Measurements from ENCODE around the gene MAGIX. TPM values are rescaled to one million over a fixed set of nuclear protein-coding genes. Genes with fewer than 3 reads are reported as not detected.

Gene MAGIX
- total and polyA plus RNA-seq, 2 experiments from 2014 or later, result 6.5 to 7.1 TPM

DNA sequence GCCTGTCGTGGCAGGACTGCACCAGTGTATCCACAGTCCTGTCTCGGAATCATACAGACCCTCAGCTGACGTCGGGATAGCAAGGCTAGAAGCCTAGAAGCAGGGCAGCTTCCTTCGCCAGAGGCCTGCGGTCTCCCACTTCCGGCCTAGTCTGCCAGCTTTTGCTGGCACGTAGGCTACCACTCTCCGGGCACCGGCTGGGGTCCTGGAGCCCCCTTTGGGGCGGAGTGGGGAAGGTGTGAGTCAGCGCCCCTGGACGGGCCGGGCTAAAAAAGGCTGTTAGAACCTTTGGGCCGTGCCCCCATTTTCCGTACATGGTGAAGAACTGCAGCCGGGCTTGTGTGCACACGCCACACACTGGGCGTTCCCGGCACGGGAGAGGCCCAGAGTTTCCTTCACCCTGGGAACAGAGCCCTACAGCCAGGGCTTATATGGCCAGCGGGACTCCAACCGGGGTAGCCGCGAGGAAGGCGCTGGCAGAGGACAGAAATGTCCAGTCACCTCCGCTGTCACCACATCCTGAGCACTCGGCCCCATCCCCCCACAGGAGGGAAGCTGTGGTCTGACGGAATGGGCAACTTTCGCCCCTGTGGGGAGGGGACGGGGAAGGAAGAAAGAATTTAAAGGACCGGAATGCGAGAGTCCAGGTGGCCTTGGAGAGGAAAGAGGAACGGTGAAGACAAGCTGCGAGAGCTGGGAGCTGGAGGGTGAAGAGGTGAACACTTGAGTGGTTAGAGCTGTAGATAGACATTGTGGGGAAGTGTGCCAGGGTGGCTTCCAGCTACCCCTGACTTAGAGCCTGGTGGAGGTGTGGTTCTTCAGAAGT, 4.6 kb downstream of the MAGIX start:
- peak; percentile 56 for DNase-seq (ENCODE audit: low spot score)

DNA sequence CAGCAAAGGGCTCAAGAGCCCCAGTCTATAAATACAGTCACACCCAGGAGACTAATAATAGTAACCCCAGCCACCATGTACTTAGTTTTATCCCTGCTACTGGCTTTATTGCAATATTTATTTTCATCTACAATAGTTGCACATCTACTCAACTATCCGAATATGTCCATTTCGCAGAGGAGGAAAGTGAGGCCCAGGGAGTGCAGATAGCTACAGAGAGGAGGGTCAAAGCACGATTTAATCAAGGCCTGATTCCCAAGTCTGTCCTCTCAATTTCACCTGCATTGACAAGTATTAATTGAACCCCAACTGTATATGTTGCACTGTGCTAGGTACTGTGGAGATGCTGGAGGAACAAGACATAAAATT, 5.2 kb downstream of the MAGIX start:
- Histone ChIP-seq H3K9me2 (replicated peaks; ENCODE audit: insufficient read depth) (no peaks in the 10 kb centered on the region), H3K79me2 (no peaks in the 10 kb centered on the region), H3K4me3 (no peak overlapping the region), H3K36me3 (replicated peaks; ENCODE audit: insufficient read depth, low read depth) (no peaks in the 10 kb centered on the region), H3K27ac (peak overlapping the region; percentile 95), H2AFZ (no peak overlapping the region), H3K4me2 (peak overlapping the region; percentile 77), H4K20me1 (ENCODE audit: insufficient read depth, poor library complexity, severe bottlenecking) (no peaks in the 10 kb centered on the region), H3K9me3 (ENCODE audit: low read depth) (no peaks in the 10 kb centered on the region), H3K4me1 (ENCODE audit: insufficient read depth) (peaks cover 10% of the 10 kb centered on the region), H3K27me3 (no peaks in the 10 kb centered on the region)
- TF ChIP-seq EZH2 (IDR thresholded peaks at IDR 0.05; ENCODE audit: borderline replicate concordance) (no peak), EZH2phosphoT487 (IDR thresholded peaks at IDR 0.05; ENCODE audit: low read depth, severe bottlenecking, unreplicated experiment) (no peak)
- TF ChIP-seq, protein P1, sequence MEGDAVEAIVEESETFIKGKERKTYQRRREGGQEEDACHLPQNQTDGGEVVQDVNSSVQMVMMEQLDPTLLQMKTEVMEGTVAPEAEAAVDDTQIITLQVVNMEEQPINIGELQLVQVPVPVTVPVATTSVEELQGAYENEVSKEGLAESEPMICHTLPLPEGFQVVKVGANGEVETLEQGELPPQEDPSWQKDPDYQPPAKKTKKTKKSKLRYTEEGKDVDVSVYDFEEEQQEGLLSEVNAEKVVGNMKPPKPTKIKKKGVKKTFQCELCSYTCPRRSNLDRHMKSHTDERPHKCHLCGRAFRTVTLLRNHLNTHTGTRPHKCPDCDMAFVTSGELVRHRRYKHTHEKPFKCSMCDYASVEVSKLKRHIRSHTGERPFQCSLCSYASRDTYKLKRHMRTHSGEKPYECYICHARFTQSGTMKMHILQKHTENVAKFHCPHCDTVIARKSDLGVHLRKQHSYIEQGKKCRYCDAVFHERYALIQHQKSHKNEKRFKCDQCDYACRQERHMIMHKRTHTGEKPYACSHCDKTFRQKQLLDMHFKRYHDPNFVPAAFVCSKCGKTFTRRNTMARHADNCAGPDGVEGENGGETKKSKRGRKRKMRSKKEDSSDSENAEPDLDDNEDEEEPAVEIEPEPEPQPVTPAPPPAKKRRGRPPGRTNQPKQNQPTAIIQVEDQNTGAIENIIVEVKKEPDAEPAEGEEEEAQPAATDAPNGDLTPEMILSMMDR (IDR thresholded peaks at IDR 0.05; ENCODE audit: poor library complexity), result no peak
- no peak for DNase-seq (ENCODE audit: low spot score)
- WGBS (ENCODE audit: low lambda C conversion rate, missing lambda C conversion rate), result 81% methylated on average over 3 of the region's 3 CpGs

More for the DNA sequence above, 4.6 kb downstream of the MAGIX start:
- Histone ChIP-seq H3K4me2 (peak overlapping the region; percentile 77), H3K79me2 (no peaks in the 10 kb centered on the region), H3K27ac (peak overlapping the region; percentile 95), H3K36me3 (replicated peaks; ENCODE audit: insufficient read depth, low read depth) (no peaks in the 10 kb centered on the region), H2AFZ (peak overlapping the region; percentile 35), H3K9me2 (replicated peaks; ENCODE audit: insufficient read depth) (no peaks in the 10 kb centered on the region), H3K4me3 (no peak overlapping the region), H3K4me1 (ENCODE audit: insufficient read depth) (peaks cover 10% of the 10 kb centered on the region), H4K20me1 (ENCODE audit: insufficient read depth, poor library complexity, severe bottlenecking) (no peaks in the 10 kb centered on the region), H3K9me3 (ENCODE audit: low read depth) (no peaks in the 10 kb centered on the region), H3K27me3 (no peaks in the 10 kb centered on the region)
- 61% methylated on average over 32 of the region's 35 CpGs for WGBS (ENCODE audit: low lambda C conversion rate, missing lambda C conversion rate)
- TF ChIP-seq EZH2phosphoT487 (IDR thresholded peaks at IDR 0.05; ENCODE audit: low read depth, severe bottlenecking, unreplicated experiment), result no peak
- TF ChIP-seq, protein P1 (IDR thresholded peaks at IDR 0.05; ENCODE audit: poor library complexity), result no peak
- no peak for TF ChIP-seq EZH2 (IDR thresholded peaks at IDR 0.05; ENCODE audit: borderline replicate concordance)

DNA sequence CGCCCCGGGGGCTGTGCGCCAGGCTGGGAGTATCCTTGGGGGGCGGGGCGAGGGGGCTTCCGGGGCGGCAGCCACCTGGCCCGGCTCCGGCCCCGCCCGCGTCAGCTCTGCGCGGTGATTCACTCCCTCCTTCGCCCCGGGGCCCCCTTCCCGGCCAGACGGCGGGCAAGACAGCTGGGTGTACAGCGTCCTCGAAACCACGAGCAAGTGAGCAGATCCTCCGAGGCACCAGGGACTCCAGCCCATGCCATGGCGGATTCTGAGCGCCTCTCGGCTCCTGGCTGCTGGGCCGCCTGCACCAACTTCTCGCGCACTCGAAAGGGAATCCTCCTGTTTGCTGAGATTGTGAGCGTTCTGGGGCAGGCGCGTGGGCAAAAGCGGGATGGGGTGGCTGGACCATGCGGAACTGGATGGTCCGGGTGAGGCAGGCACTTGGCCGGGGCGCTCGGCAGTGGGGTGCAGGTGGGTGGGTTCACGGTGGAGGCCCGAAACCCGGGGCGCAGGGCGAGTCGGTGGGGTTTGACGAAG, 9.3 kb downstream of the MAGIX start, which contains the start of gene PLP2:
PLP2 (plus strand) TSS at position 147 of the 528 bp plus-strand sequence; CDS start at position 250, 103 bp downstream.
- Histone ChIP-seq H3K9me3 (ENCODE audit: low read depth) (no peaks in the 10 kb centered on the region), H3K9me2 (replicated peaks; ENCODE audit: insufficient read depth) (no peaks in the 10 kb centered on the region), H3K4me1 (ENCODE audit: insufficient read depth) (peaks cover 8% of the 10 kb centered on the region), H3K27me3 (no peaks in the 10 kb centered on the region), H3K4me2 (peak within 1 kb of the TSS; percentile 83), H3K79me2 (no peaks in the 10 kb centered on the region), H3K27ac (peak within 1 kb of the TSS; percentile 84), H4K20me1 (ENCODE audit: insufficient read depth, poor library complexity, severe bottlenecking) (no peaks in the 10 kb centered on the region), H3K36me3 (replicated peaks; ENCODE audit: insufficient read depth, low read depth) (no peaks in the 10 kb centered on the region), H2AFZ (peak within 1 kb of the TSS; percentile 41), H3K4me3 (peak within 1 kb of the TSS; percentile 34)
- 51% methylated on average over 34 of the region's 46 CpGs for WGBS (ENCODE audit: low lambda C conversion rate, missing lambda C conversion rate)
- TF ChIP-seq EZH2phosphoT487 (IDR thresholded peaks at IDR 0.05; ENCODE audit: low read depth, severe bottlenecking, unreplicated experiment), result no peak
- TF ChIP-seq EZH2 (IDR thresholded peaks at IDR 0.05; ENCODE audit: borderline replicate concordance), result no peak
- TF ChIP-seq, protein P1 (IDR thresholded peaks at IDR 0.05; ENCODE audit: poor library complexity), result no peak
- peak; percentile 74 for DNase-seq (ENCODE audit: low spot score)

Data from hepatocyte (in vitro differentiated cells).